Vagina (tissue), 2 donors: ENCODE measurements around the gene ZNF442.

ENCODE experiments used
- CTCF ChIP-seq, 3 experiments: fragments of 450-650 bp in 2 of 3; fragments of 200-600 bp in 1 of 3; sonication (generic) in 1 of 3; IDR thresholded peaks; one replicate each; pipeline ENCODE4 v1.5.1; 2017 to 2019; ENCODE audit warnings: antibody characterized with exemption in 3 of 3, mild to moderate bottlenecking in 2 of 3, moderate library complexity in 2 of 3
- POLR2A ChIP-seq, 2 donors: fragments of 450-650 bp; IDR thresholded peaks; one replicate each; pipeline ENCODE4 v1.6.1; 2017; ENCODE audit warnings: antibody characterized with exemption in 2 of 2, mild to moderate bottlenecking in 2 of 2, moderate library complexity in 2 of 2
- POLR2AphosphoS5 ChIP-seq, 2 donors: sonication (generic); formaldehyde crosslinking; IDR thresholded peaks; one replicate each; pipeline ENCODE4 v1.9.0; 2017; ENCODE audit warnings: antibody characterized with exemption in 2 of 2, mild to moderate bottlenecking in 2 of 2, low read depth in 1 of 2; ENCODE audit not compliant: insufficient read depth in 1 of 2

DNA sequence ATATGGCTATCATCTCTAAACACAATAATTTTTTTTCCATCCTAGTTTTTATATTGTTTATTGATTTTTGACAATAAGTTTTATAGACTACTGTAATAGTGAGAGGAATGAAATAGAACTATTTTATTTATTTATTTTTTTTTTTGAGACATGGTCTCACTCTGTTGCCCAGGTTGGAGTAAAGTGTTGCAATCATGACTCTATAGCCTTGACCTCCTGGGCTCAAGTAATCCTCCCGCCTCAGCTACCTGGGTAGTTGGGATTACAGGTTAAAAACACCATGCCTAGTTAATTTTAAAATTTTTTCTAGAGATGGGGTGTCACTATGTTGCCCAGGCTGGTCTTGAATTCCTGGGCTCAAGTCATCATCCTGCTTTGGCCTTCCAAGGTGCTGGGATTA is 8.5 kb upstream of the ZNF442 start:
- no peak for TF ChIP-seq CTCF (IDR thresholded peaks at IDR 0.05)
- TF ChIP-seq POLR2AphosphoS5 (IDR thresholded peaks at IDR 0.05; ENCODE audit: insufficient read depth in 1 of 2, low read depth in 1 of 2): no peak
- TF ChIP-seq POLR2A (IDR thresholded peaks at IDR 0.05): no peak
